ENCODE results near the gene CGB5. TPM values are rescaled to one million over a fixed set of nuclear protein-coding genes. Genes with fewer than 3 reads are reported as not detected.

The CGB5 gene
- total RNA-seq, 1 experiment from 2014 or later = not detected

DNA sequence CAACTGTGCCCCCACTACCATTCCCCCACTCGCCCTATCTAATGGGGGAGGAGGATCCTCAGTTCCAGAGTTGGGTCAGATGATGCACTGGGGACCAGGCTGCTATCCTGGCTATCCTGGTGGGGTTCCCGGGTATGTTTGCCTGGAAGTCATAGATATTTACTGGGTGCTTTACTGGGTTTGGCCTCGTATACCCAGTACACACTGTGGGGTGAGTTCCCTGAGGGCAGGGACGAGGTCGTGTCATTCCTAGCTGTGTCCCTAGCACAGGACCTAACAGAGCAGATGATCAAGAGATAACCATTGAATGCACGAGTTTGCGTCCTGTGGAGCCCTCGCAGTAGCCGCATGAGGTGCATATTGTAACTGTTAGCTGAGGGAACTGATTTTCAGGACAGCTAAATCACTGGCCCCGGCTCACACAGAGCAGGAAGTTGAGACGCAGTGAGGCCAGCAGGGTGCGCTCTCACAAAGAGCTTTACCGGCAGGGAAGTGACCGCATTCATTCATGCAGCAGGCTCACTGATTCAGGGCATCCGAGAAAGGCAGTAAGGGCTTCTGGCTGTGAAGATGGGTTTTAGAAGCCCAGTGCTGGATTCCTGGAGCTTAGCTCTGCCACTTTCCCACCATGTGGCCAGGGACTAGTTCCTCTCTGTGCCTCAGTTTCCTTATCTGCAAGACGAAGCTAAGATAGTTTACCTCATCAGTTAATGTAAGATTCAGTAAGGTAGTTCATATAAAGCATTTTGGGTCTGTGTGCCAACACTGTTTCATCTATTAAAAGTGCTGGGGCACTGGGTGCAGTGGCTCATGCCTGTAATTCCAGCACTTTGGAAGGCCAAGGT, 43.9 kb upstream of the CGB5 start:
- peaks cover 60% of the 10 kb centered on the region for H3K36me3 Mint-ChIP-seq (ENCODE audit: insufficient read depth, unreplicated experiment)
- intact Hi-C loops (cut with micrococcal nuclease; ENCODE audit: unreplicated experiment) = loop anchor here (2.0 to 10.0 kb wide), 2 partner anchors 19 to 225 kb away; no protein-coding TSS in a partner anchor
- TF ChIP-seq, protein P1, sequence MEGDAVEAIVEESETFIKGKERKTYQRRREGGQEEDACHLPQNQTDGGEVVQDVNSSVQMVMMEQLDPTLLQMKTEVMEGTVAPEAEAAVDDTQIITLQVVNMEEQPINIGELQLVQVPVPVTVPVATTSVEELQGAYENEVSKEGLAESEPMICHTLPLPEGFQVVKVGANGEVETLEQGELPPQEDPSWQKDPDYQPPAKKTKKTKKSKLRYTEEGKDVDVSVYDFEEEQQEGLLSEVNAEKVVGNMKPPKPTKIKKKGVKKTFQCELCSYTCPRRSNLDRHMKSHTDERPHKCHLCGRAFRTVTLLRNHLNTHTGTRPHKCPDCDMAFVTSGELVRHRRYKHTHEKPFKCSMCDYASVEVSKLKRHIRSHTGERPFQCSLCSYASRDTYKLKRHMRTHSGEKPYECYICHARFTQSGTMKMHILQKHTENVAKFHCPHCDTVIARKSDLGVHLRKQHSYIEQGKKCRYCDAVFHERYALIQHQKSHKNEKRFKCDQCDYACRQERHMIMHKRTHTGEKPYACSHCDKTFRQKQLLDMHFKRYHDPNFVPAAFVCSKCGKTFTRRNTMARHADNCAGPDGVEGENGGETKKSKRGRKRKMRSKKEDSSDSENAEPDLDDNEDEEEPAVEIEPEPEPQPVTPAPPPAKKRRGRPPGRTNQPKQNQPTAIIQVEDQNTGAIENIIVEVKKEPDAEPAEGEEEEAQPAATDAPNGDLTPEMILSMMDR (IDR thresholded peaks at IDR 0.05; ENCODE audit: insufficient read depth in 1 of 2, low read depth in 1 of 2, low read length in 1 of 2, severe bottlenecking in 1 of 2, unreplicated experiment in 1 of 2) = peak; percentile 70 to 75
- Histone ChIP-seq H3K4me3 (ENCODE audit: low read depth, low read length) (no peak overlapping the region), H3K9me3 (no peaks in the 10 kb centered on the region), H3K36me3 (ENCODE audit: control insufficient read depth, insufficient read depth, low read length) (no peaks in the 10 kb centered on the region; the same call in 1 of the 2 replicates), H3K4me1 (no peaks in the 10 kb centered on the region), H3K27me3 (replicated peaks; ENCODE audit: control insufficient read depth, insufficient read depth, low read length) (no peaks in the 10 kb centered on the region)
- H3K27me3 Mint-ChIP-seq (ENCODE audit: insufficient read depth, unreplicated experiment) = no peaks in the 10 kb centered on the region
- no TSS peak for BruUV-seq (replicated peaks)
- no peak overlapping the region for H3K4me3 Mint-ChIP-seq (ENCODE audit: unreplicated experiment)
- POLR2A ChIA-PET = interaction anchor here (0.5 to 0.9 kb wide), 3 partner anchors 8 to 40 kb away, joined by 3 read pairs; no protein-coding TSS in a partner anchor
- no peak overlapping the region for H3K27ac Mint-ChIP-seq (ENCODE audit: unreplicated experiment)
- DNase-seq = peak; percentile 59 to 76
- CTCF ChIA-PET = interaction anchor here (0.5 to 1.5 kb wide), 16 partner anchors 10 to 411 kb away, joined by 3 to 16 read pairs (median 5); partner anchors contain the start of gene CGB7
- H3K9me3 Mint-ChIP-seq (ENCODE audit: unreplicated experiment) = no peaks in the 10 kb centered on the region
- peaks cover 8% of the 10 kb centered on the region for H3K4me1 Mint-ChIP-seq (ENCODE audit: low read depth, unreplicated experiment)

DNA sequence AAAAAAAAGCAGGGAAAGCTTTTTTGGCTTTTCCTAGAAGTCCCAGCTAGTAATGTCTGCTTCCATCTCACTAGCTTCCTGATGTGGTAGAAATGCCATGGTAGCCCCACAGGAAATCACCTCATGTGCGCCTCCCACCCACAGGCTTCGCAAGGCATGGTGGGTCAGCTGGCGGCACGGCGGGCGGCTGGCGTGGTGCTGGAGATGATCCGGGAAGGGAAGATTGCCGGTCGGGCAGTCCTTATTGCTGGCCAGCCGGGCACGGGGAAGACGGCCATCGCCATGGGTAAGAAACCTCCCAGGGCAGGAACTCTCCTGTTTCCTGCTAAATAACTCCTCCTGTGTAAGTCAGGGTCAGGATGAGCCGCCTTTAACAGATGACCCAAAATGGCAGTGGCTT, 39.5 kb upstream of the CGB5 start:
- H3K27me3 Mint-ChIP-seq (ENCODE audit: insufficient read depth, unreplicated experiment) = no peaks in the 10 kb centered on the region

DNA sequence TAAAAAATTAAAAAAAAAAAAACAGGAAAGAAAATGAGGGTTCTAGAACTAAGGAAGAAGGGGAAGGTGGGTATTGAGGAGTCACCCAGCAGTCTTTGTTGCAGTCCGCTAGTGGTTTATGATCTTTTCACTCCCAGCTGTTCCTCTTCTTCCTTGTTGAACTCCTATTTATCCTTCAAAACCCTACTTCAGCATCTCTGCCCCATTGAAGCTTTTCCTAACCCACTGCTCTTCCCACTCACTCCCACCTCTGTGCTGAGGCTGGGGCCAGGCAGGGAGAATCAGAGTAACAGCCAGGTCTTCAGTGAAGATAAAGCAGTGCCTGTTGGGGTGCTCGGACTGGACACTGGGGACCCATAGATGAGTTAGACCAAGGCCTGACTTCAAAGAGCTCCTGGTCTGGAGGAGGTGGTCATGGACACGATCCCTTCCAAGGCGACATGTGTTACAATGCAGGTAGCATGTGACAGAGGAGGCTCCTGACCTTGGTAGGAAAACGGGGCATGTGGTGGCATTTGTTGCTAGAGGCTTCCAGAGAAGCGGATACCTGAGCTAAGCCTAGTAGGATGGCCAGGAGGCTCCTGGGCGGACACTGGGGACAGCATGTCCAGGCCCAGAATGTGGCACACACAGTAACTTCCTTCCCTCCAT, 38.6 kb upstream of the CGB5 start:
- Histone ChIP-seq H3K27me3 (replicated peaks; ENCODE audit: control insufficient read depth, insufficient read depth, low read length) (no peaks in the 10 kb centered on the region), H3K36me3 (ENCODE audit: control insufficient read depth, insufficient read depth, low read length) (peaks cover 1% of the 10 kb centered on the region; the same call in 1 of the 2 replicates), H3K4me1 (no peaks in the 10 kb centered on the region), H3K9me3 (no peaks in the 10 kb centered on the region), H3K4me3 (ENCODE audit: low read depth, low read length) (no peak overlapping the region)
- Mint-ChIP-seq H3K9me3 (ENCODE audit: unreplicated experiment) (no peaks in the 10 kb centered on the region), H3K4me1 (ENCODE audit: low read depth, unreplicated experiment) (no peaks in the 10 kb centered on the region), H3K36me3 (ENCODE audit: insufficient read depth, unreplicated experiment) (peaks cover 66% of the 10 kb centered on the region), H3K27me3 (ENCODE audit: insufficient read depth, unreplicated experiment) (no peaks in the 10 kb centered on the region), H3K27ac (ENCODE audit: unreplicated experiment) (no peak overlapping the region), H3K4me3 (ENCODE audit: unreplicated experiment) (no peak overlapping the region)
- TF ChIP-seq, protein P1 (IDR thresholded peaks at IDR 0.05; ENCODE audit: insufficient read depth in 1 of 2, low read depth in 1 of 2, low read length in 1 of 2, severe bottlenecking in 1 of 2, unreplicated experiment in 1 of 2) = no peak
- POLR2A ChIA-PET = no interaction called here
- intact Hi-C loops (cut with micrococcal nuclease; ENCODE audit: unreplicated experiment) = no loop called here
- DNase-seq = no peak
- CTCF ChIA-PET = no interaction called here
- no TSS peak for BruUV-seq (replicated peaks)

More for the DNA sequence above, 39.5 kb upstream of the CGB5 start:
- Histone ChIP-seq H3K27me3 (replicated peaks; ENCODE audit: control insufficient read depth, insufficient read depth, low read length) (no peaks in the 10 kb centered on the region), H3K4me3 (ENCODE audit: low read depth, low read length) (no peak overlapping the region), H3K36me3 (ENCODE audit: control insufficient read depth, insufficient read depth, low read length) (no peaks in the 10 kb centered on the region; the same call in 1 of the 2 replicates), H3K9me3 (no peaks in the 10 kb centered on the region), H3K4me1 (no peaks in the 10 kb centered on the region)
- TF ChIP-seq, protein P1 (IDR thresholded peaks at IDR 0.05; ENCODE audit: insufficient read depth in 1 of 2, low read depth in 1 of 2, low read length in 1 of 2, severe bottlenecking in 1 of 2, unreplicated experiment in 1 of 2) = no peak
- intact Hi-C loops (cut with micrococcal nuclease; ENCODE audit: unreplicated experiment) = no loop called here
- Mint-ChIP-seq H3K4me3 (ENCODE audit: unreplicated experiment) (no peak overlapping the region), H3K27ac (ENCODE audit: unreplicated experiment) (no peak overlapping the region), H3K9me3 (ENCODE audit: unreplicated experiment) (no peaks in the 10 kb centered on the region), H3K4me1 (ENCODE audit: low read depth, unreplicated experiment) (no peaks in the 10 kb centered on the region), H3K36me3 (ENCODE audit: insufficient read depth, unreplicated experiment) (peaks cover 67% of the 10 kb centered on the region)
- no peak for DNase-seq
- no TSS peak for BruUV-seq (replicated peaks)
- ChIA-PET POLR2A (interaction anchor here (0.7 kb wide), 1 partner anchor 124 kb away, joined by 3 read pairs; no protein-coding TSS in a partner anchor), CTCF (interaction anchor here (0.5 to 0.6 kb wide), 2 partner anchors 124 to 126 kb away, joined by 3 read pairs; no protein-coding TSS in a partner anchor)
